HG02642 (cell line): Measurements from ENCODE around the gene CRACDL.

Experiments used
- ATAC-seq: cut with Tn5 transposase; IDR thresholded peaks from one replicate; pipeline ENCODE4 v1.9.1; 2021; ENCODE audit warnings: mild to moderate bottlenecking; ENCODE audit not compliant: unreplicated experiment, poor library complexity

CRACDL gene

DNA sequence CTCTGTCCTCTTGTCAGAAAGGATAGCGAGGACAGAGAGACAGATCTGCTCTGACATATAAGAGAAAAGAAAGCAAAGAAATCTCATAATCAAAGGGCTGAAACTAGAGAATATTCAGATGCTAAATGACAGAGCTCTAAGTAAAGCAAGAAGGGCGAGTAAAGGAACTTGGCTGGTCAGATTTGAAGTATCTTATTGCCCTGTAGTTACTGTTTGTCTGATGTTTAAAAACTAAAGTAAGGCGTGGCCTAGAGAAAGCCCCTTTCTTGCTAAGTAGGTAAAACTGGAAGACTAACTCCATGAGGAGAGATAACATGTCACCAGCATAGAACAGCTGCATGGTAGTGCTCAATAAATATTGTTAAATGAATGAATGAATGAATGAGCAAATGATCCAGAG, 70.0 kb downstream of the CRACDL start:
- ATAC-seq = no peak

DNA sequence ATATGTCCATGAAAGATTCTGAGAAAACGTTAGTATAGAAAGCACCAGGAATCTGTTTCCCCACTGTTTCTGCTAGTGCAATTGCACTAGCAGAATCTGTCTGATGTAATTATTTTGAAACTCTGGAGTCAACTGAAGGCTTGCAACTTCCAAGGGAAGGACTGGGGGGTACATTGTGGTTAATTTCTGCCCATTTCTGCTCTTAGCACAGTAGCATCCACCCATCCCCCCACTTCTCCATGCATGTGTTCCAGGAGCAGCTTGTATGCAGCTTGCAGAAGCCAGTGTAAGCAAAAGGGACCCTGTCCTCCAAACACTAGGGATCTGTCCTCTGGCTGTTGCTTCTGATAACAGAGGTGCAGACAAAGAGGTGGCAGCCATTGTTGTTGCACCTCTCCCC, 74.4 kb downstream of the CRACDL start:
- no peak for ATAC-seq

DNA sequence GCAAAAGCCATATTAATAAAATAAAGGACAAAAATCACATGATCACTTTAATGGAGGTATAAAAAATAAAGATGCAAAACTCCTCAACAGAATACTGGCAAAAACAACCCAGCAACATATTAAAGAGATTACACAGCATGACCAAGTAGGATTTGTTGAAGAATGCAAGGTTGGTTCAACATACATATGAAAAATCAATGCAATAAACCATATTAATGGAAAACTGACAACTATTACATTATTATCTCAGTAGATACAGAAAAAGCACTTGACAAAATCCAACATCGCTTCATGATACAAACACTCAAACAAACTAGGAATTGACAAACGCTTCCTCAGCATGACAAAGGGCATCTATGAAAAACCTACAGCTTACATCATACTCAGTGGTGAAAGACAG, 76.7 kb downstream of the CRACDL start:
- no peak for ATAC-seq

DNA sequence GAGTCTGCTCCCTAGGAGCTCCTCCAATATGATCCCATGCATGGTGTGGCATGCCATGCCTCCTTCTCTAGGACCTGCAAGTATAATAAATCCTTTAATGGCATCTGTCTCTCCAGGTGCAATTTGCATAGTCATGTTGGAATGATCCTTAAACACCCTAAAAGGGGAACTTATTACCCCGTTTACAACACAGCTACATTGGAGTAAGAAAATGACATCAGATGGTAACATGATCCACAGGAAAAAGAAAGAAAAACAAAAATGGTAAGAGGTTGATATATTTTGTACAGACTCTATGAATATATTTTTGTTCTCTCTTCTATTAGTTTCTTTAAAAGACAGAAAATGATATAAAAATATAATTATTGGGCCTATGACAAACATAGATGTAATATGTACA, 79.0 kb downstream of the CRACDL start:
- no peak for ATAC-seq

DNA sequence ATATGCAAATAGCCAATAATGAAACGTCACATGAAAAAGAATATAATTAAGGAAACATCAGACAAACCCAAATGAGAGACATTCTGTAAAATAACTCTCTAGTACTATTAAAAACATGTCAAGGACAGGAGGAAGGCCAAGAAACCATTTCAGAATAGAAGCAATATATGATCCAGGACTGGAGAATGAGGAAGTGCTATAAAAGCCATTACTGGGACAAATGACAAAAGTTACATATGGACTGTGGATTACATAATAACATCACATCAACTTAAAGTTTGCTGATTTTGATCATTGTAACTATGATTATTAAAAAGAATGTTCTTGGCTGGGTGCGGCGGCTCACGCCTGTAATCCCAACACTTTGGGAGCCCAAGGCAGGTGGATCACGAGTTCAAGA, 81.3 kb downstream of the CRACDL start:
- no peak for ATAC-seq

DNA sequence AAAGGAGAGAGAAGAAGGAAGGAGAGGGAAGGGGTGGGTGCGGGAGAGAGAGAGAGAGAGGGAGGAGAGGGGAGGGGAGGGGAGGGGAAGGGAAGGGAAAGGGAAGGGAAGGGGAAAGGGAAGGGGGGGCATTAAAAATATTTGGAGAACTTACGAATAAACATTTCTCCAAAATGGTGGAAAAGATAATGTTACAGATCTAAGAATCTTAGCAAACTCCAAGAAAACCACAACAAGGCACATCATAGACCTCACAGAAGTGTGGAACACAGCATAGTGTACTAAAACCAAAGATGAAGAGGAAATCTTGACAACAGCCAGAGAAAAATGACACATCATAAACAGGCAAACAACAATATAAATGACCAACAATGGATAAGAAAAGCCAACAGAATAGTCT, 83.1 kb downstream of the CRACDL start:
- no peak for ATAC-seq

DNA sequence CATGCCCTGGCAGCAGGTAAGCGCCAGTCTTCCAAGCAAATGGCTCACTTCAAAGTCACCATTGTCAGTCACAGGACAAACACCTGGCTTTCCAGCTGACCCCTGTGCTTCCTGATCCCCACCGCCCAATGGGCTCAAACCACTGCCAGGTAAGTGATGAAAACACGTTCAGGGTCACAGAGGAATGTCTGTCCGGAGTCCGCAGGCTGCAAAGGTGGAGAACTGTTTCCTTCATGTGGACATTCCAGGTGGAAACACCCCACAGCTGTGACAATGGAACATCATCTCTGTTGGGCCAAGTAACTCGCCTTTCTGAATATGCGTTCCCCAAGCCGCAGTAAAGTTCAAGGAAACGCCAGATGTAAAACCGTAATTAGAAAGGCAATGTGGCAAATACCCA, 86.0 kb downstream of the CRACDL start:
- ATAC-seq = no peak

DNA sequence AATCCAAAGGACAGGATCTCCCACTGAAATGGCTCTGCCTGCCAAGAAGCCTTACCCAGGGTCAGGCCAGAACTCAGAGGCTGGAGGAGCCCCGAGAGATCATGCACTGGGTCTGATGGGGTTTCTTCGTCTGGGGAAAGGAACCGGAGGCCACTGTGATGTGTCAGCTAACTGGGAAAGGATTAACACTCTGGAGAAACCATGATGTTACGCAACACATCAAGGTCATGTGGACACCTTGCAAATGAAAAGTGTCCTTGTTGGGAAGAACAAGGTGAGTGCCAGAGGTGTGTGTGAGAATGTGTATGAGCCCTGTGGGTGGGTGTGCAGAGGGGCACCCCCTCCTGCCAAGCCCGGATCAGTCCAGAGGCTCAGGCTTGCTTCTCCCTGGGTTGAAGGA, 86.9 kb downstream of the CRACDL start:
- no peak for ATAC-seq

DNA sequence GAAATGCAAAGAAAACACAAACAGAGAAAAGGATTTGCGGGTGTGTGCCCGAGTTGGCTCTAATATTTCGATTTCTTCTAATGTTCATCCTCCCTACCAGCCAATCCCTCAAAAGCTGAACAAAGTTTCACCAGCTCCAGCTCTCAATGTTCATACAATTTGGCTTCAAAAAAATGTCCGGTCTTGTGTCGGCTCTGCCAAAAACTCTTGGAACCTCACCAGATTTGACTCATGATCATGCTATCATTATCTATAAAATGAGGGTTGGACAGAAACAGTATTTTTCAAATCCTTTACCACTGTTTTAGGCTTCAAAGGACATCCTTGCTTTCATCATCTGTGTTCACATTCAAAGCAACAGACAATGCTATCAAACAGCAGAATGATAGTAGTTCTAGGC, 88.2 kb downstream of the CRACDL start:
- no peak for ATAC-seq

DNA sequence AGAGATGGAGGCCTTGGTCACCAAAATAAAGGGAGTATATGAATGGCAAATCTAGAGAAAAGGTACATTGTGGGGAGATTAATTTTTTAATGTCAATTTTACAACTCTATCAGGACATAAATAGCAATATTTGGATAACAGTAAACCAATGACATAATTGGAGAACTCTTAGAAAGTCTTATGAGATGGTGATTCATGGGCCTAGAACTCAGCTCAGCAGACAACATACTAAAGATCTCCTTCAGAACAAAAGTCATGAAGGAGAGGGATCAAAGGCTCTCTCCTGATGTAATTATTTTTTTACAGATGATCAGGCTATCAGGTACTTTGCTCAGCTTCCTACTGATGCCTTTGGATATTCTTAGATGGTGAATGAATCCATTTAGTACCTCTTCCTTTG, 90.0 kb downstream of the CRACDL start:
- ATAC-seq = no peak

DNA sequence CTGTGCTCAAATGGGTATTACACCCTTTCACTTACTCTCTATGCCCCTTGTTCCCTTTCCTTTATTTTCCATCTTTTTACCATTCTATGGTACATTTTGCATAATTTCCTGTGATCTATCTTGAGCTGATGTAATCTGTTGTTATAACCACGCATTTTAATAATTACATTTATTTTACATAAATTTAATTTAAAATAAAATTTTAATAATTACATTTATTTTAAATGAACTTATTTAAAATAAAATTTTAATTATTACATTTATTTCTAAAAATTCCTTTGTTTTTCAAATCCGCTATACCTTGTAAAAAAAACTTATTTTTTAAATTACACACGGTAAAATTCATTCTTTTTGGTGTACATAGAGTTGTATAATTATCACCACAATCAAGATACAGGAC, 93.9 kb downstream of the CRACDL start:
- no peak for ATAC-seq

DNA sequence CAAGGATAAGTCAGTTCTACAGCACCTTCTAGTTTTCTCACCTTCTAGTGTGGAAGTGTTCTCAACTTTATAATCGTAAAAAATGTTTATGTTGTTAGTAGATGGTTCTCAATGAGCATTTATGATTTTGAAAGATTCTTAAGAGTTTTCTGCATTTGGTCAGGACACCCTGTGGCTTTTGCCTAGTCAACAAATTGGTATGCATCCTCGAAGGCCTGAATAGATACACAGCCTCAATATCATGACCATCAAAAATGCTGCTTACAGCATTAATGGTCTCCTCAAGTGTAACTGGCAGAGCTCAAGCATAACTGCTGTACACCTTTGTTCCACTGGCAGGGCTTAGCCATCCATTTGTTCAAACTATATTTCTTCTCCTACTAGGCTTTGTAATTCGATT, 96.7 kb downstream of the CRACDL start:
- no peak for ATAC-seq

DNA sequence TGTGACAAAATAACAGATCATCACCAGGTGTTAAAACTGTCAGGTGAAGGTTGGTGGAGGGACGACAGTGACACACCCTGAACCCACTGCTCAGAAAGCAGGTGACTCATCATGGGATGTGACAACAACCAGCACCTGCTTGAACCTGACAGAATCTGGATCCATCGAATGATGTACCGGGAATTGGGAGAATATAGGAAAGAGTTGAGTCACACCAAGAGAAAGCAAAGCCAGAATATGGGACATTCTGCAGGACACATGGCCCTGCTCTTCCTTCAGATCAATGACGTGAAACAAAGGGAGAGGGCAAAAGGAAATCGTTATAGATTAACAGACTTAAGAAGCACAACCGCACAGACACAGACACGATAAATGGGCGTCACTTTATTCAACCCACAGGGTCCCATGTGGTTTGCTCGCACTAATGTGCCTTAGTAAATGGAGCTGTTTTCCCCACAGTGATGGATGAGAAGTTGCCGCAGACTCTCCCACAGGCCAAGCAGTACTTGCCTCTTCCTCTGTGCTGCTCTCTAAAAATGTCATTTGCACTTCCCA, 100.1 kb downstream of the CRACDL start:
- ATAC-seq = no peak

DNA sequence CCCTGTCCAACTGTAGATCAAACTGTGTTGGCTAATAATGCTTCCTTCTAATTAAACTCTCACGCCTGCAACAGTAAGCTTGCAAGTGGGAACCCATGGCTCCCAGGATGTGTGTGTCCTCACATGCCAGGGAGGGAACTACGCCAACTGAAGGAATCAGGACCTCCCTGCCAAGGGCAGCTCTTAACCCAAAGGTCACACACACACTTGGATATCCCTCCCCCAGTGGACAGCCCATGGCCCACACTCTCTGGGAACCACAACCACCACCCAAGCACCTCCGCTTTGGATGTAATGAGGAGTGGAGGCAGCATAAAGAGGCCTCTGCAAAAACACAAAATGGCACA, 102.1 kb downstream of the CRACDL start:
- ATAC-seq = no peak

DNA sequence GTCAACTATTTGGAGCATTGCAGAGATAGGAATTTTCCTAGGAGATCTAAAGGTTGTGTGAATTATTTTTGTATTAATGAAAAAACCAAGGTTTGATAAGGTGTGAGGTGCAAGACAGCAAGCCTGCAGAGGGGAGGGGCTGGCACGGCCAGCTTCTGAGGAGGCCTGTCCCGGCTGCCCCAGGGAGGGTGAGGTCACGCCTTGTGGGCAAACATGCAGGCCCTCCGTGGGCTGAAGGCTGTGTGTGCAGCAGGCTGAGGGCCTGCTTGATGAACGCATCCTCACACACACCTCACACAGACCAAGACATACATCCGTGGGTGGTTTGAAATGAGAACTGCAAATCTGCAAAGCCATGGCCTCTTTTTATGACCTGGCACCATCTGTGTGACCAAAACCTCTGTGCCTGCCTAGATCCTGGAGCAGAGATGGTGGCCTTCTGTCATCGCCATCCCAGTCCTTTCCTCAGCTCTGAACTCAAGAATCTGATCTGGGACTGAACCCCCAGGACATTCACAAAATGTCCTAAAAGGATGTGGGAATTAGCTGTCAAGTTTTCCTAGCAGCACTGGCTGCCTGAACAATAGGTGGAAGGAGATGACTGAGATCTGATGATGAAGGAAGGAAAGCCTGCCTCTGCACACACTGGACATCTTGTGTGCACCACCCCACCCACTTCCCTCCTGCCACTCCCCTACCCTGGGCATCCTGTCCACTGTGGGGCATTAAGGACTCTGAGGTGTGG, 102.7 kb downstream of the CRACDL start:
- ATAC-seq = no peak

DNA sequence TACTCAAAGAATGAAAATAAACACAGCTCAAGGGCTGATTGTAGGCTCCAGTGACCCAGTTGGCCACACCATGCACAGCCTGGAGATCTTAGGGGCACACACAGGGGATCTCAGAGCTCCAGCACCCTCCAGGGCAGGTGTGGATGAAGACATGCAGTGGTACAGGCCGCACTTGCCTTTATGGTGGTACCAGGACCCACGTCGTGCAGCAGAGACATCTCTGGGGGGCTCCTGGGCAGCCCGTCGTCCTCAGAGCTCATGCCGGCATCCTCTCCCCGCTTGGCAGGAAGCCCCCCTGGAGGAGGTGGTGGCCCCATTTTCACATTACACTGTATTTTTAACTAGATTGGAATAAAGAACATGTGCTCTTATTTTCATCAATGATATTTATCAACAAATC, 103.9 kb downstream of the CRACDL start:
- no peak for ATAC-seq

DNA sequence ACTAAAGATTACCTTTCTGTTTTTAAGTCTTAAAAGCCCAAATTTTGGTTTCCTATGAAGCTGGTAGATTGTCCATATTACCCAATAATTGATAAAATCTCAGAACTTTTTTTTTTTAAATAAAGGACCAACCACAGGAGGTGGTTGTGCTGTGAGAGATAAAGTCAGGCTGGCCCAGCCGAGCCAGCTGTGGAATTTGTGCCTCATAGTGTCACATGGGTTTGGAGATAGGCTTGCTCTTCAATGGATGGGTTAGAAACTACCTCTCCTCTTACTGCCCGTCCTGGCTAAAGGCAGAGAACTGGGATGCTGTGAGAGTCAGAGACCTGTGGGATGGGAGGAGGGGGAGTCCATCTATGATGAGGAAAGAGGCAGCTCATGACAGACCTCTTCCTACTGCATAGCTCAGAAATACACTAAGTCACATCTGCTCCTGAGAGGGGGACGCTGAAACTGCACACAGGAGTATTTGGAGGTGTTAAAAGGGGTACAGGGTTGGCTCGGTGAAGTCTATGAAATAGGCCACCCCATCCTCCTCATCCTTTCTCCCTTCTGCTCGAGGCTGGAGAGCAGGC, 105.4 kb downstream of the CRACDL start:
- ATAC-seq = no peak

DNA sequence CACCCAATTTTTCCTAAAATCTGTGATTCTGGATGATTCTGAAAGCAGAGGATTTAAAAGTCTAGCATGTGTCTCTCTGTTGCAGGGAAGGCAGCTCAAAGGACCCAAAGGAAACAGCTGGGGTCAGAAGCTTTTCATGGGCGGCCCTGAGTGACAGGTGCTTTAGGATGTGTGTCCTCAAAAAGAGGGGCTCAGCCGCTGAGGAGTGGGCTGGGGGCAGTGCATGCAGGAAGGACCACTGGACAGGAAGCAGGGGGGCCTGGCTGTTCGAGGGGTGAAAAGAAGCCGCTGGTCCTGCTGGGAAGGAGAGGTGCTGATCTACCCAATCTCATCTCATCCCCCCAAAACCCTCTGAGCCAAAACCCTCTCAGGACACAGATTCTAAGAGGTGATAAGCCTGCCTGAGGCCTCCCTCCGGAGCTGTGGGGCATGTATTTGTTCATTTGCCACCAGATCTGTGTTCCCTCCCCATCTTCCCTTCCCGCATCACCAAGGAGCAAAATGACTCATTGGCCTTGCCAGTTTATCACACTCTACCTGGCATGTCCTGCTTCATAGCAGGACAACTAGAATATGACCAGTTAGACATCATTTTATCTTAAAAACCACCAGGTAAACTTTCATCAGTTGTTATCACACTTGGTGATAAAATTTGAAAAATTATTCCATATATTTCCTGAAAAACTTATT, 106.3 kb downstream of the CRACDL start:
- no peak for ATAC-seq

DNA sequence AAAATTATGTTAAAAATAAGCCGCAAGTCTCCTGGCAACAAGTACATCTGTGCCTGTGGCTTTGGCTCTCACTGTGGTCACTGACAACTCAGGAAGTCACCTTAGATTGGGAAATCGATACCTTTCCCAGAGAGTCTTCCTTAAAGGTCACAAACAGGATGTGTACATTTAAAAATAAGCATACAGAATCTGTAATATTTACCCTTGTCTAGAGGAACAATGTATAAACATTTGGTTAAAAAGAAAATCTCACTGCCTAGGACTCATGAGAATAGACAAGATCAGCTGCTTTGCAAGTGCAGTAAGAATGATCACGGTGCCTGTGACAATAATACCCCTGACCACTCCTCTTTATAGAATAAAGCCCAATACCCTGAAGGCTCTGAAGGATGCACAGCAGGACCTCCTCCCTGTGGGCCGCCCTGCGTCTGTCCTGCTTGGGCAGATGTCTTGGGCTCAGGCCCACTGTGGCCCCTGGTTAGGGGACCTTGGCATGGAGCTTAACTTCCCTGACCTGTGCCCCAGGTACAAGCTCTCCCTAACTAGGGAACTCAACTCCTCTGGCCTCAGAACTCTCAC, 107.1 kb downstream of the CRACDL start:
- no peak for ATAC-seq

DNA sequence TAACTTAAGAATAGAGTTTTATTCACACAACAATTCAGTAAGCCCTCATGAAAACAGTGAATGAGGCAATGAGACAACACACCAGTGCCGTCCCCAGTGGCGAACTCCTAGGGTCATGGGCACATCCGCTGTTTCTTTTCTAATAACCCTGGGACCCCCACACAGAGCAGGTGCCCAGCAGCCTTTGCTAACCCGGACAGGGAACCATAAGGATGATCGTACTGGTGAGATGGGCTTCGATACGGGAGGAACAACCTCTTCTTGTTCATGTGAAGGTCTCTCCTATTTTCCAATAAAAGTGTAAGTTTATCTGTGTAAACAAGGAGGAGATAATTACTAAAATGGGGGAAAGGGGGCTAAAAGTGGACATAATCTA, 107.7 kb downstream of the CRACDL start:
- ATAC-seq = no peak

DNA sequence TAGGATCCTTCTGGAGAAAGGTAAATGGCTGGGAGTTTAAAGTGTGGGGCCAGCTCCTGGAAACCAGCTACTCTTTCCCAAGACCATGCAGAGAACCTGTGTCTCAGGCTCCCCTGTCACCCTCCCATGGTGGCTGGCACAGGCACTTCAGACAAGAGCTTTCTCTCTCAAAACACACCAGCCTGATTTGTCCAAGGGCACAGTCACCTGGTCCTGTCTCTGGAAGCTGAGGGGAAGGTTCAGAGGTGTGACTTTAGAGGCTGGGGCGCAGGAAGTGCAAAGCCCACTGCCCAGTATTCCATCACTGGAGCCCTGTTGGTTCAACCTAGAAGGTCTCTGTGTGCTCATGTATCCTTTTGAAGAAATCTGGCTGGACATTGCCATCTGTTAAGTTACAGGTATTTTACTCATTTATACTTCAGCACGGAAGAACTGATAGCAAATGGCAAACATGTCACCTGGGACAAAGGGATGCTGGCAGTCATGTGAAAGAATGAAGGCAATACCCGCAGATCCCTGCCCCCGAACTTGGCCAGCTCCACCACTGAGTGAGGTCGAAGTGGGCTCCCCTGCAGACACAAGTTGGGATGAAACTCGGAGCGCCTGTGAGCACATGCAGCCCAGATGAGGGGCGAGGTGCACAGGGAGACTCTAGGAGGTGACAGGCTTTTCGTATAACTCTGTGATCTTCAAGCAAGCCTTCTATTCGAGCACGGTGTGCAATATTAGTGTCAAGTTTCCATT, 108.2 kb downstream of the CRACDL start:
- no peak for ATAC-seq
